NB4 (cell line): ENCODE measurements around the gene IQGAP2.

Experiments
- DNase-seq: peaks from one replicate; pipeline ENCODE4 v3.0.0; 2010; ENCODE audit warnings: low read depth
- H3K4me3 ChIP-seq: one replicate; pipeline ENCODE4 v1.5.1; 2011; ENCODE audit warnings: mild to moderate bottlenecking, low read depth, low read length, moderate library complexity
- MYC ChIP-seq: IDR thresholded peaks from 2 replicates; pipeline ENCODE4 v1.6.1; 2011; ENCODE audit warnings: low read depth, low read length
- POLR2A ChIP-seq: IDR thresholded peaks from 2 replicates; pipeline ENCODE4 v1.6.1; 2011; ENCODE audit warnings: mild to moderate bottlenecking; ENCODE audit not compliant: insufficient read length; ENCODE audit errors: extremely low read depth
- TF ChIP-seq, protein P1 (sequence below): IDR thresholded peaks from one replicate; pipeline ENCODE4 v1.5.1; 2012; ENCODE audit warnings: low read depth, low read length
- TF ChIP-seq, protein P2 (sequence below): IDR thresholded peaks from 2 replicates; pipeline ENCODE4 v1.6.1; 2011; ENCODE audit warnings: low read depth, low read length

IQGAP2 gene

DNA sequence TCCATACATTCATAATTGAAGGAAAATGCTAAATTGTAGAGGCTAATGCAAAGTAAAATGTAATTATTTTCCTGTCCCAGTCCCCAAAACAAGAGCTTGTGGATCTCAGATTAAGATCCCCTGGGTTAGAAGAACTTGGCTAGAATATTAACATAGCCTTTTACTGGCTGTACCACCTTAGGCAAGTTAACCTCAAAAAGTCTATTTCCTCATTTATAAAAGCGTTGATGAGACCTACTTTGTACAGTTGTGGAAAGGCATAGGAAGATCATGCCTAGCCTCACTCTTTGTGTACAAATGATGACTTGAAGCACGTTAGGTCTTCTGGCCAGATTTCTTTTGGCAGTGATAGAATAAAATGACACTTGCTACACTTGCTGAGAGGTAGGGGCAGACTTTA lies 122.9 kb downstream of the IQGAP2 start:
- DNase-seq, result peak; percentile 36
- H3K4me3 ChIP-seq, result no peak overlapping the region
- TF ChIP-seq MYC (no peak), POLR2A (no peak)
- TF ChIP-seq, protein P1, sequence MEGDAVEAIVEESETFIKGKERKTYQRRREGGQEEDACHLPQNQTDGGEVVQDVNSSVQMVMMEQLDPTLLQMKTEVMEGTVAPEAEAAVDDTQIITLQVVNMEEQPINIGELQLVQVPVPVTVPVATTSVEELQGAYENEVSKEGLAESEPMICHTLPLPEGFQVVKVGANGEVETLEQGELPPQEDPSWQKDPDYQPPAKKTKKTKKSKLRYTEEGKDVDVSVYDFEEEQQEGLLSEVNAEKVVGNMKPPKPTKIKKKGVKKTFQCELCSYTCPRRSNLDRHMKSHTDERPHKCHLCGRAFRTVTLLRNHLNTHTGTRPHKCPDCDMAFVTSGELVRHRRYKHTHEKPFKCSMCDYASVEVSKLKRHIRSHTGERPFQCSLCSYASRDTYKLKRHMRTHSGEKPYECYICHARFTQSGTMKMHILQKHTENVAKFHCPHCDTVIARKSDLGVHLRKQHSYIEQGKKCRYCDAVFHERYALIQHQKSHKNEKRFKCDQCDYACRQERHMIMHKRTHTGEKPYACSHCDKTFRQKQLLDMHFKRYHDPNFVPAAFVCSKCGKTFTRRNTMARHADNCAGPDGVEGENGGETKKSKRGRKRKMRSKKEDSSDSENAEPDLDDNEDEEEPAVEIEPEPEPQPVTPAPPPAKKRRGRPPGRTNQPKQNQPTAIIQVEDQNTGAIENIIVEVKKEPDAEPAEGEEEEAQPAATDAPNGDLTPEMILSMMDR, result no peak
- TF ChIP-seq, protein P2, sequence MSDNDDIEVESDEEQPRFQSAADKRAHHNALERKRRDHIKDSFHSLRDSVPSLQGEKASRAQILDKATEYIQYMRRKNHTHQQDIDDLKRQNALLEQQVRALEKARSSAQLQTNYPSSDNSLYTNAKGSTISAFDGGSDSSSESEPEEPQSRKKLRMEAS, result no peak

DNA sequence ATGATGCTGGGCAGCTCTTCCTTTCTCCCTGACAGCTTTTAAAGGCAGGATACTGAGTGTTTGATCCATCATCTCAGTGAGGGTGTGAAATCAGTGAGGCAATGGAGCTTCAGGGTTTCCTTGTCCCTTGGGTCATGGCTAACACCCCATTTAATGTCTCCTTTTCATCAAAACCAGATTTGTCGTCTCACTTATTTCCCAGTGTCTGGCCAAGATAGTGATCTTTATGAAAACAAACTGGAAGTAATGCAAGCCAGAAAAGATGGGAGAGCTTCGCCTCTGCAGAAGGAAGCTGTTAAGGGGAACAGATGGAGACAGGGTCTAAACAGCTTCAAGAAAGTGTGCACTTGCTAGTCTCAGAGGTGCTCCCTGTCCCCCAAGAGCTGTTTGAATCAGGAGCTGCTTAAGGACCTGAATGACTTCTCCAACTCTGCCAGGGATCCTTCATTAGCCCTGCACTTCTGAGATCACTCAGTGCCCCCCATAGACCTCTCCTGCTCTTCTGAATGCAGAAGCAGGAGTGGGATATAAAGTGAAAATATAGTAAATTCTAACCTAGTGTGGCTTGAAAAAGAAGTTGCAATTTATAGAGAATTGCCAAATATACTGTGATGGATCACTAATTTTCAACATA lies 124.0 kb downstream of the IQGAP2 start:
- H3K4me3 ChIP-seq, result no peak overlapping the region
- TF ChIP-seq, protein P1, result no peak

DNA sequence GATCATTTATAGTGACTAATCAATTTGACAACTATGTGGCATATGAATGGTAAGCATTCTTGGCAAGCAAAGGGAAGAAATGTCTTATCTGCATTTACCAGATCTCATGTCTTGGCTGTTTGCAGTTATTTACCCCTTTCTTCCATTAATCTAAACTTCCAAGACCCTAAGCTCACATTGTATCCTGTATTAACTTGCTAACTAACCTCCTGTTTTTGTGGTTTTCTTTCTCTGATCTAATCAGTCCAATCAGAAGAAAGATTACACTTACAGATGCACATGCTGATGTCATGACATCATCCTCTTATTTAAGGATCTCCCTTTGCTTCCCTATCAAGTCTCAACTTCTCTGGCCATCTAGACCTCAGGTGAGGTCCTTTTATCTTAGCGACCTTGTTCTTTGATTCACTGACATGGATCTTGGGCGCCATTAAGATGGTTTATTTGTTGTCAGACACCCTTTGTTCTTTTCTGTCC lies 124.6 kb downstream of the IQGAP2 start:
- DNase-seq, result peak; percentile 29
- no peak for TF ChIP-seq POLR2A
- TF ChIP-seq, protein P1, result no peak
- TF ChIP-seq MYC, result no peak
- TF ChIP-seq, protein P2, result no peak
- H3K4me3 ChIP-seq, result no peak overlapping the region

More for the DNA sequence above, 124.0 kb downstream of the IQGAP2 start:
- no peak for DNase-seq

DNA sequence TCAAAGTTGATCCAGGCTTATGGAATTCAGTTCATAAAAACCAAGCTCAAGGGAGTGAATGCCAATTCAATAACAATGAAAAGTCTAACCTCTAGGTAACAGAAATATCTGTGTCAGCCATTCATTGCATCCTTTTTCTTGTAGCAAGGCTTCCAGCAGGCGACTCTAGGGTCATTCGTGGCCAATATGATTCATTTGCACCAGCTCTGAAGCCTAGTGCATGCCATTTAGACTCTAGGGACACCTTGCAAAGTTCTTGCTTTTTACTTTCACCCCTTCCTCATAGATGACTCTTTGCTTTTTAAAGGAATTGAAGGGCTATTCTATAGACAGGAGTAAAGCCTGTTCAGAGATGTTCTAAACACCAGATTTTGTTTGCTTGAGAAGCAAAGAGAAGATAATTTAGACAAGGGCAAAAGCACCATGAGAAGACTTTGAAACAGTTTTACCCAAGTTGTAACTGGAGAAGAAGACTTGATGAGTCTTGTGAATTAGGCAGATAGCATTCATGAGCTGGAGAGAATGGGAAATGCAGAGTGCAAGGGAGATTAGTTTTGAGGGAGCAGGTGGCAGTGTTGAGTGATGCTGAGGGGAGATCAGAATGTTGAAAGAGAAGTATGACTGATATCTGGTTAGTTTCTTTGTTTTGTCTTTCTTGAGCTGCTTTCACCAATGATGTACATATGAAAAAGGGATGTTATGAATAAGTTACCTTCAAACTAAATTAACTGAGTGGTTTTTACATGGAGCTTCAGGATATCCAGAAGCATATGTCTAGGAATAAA lies 125.7 kb downstream of the IQGAP2 start:
- TF ChIP-seq MYC (no peak), POLR2A (no peak)
- TF ChIP-seq, protein P1, result no peak
- TF ChIP-seq, protein P2, result no peak
- no peak overlapping the region for H3K4me3 ChIP-seq

DNA sequence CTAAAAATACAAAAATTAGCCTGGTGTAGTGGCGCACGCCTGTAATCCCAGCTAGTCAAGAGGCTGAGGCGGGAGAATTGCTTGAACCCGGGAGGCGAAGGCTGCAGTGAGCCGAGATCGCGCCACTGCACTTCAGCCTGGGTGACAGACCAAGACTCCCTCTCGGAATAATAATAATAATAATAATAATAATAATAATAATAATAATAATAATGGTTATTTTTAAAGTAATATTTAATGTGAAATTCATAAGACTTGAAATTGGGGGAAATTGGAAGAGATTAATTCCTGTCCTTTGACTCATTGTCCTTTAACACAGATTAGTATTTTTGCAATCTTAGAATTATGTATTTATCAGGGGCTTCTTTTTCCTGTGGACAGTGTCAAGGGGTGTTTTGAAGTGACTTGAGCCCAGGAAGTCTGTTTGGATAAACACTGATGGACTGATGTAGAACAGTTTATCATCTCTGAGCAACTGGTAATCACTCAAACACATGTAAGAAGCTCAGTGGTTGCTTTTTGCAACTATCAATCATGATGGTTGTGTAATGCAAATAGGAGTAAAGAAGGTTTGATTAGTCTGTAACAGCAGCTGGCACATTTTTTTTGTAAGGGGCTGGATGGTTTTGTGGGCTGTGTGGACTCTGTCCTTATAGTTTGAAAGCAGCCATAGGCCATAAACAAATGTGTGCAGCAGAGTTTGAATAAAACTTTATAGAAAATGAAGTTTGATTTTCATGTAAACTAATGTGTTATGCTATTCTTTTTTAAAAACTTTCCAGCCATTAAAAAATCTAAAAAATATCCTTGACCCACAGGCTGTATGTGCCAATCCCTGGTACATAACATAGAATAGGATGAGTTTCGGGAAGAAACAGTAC lies 126.6 kb downstream of the IQGAP2 start:
- no peak for DNase-seq

More for the DNA sequence above, 125.7 kb downstream of the IQGAP2 start:
- DNase-seq, result peak; percentile 48

More for the DNA sequence above, 126.6 kb downstream of the IQGAP2 start:
- TF ChIP-seq, protein P1, result no peak
- TF ChIP-seq POLR2A (no peak), MYC (no peak)
- TF ChIP-seq, protein P2, result no peak
- no peak overlapping the region for H3K4me3 ChIP-seq
